Mesenchymal stem cell (in vitro differentiated cells and primary cell): ENCODE data around the gene CATSPER3.
A peak's percentile ranks its signal among the peaks of the same experiment; 100 is the strongest.

ENCODE experiments used
- DNase-seq: peaks from one replicate; pipeline ENCODE4 v3.0.0-alpha.2; 2013
- H2AFZ ChIP-seq: one replicate; pipeline ENCODE4 v1.6.1; 2013; ENCODE audit warnings: low read depth, mild to moderate bottlenecking, control low read depth, inconsistent platforms, low read length, moderate library complexity
- H2AK5ac ChIP-seq: 2 replicates; pipeline ENCODE4 v1.6.1; 2013; ENCODE audit warnings: low read length, moderate library complexity, mild to moderate bottlenecking, inconsistent platforms; ENCODE audit not compliant: severe bottlenecking
- H2BK120ac ChIP-seq: one replicate; pipeline ENCODE4 v1.6.1; 2013; ENCODE audit warnings: low read depth, mild to moderate bottlenecking, inconsistent platforms, low read length, moderate library complexity
- H2BK12ac ChIP-seq, 2 experiments: one replicate each; pipeline ENCODE4 v1.6.1; 2013; ENCODE audit warnings: inconsistent platforms in 2 of 2, low read length in 2 of 2, mild to moderate bottlenecking in 2 of 2, moderate library complexity in 2 of 2, control low read depth in 1 of 2
- H2BK15ac ChIP-seq: one replicate; pipeline ENCODE4 v1.6.1; 2013; ENCODE audit warnings: mild to moderate bottlenecking, low read depth, inconsistent platforms; ENCODE audit not compliant: poor library complexity, severe bottlenecking
- H2BK5ac ChIP-seq: 2 replicates; pipeline ENCODE4 v1.6.1; 2013; ENCODE audit warnings: low read depth, mild to moderate bottlenecking, low read length, control low read depth, inconsistent platforms; ENCODE audit not compliant: poor library complexity, severe bottlenecking
- H3K14ac ChIP-seq, 2 experiments: one replicate each; pipeline ENCODE4 v1.6.1; 2013; ENCODE audit warnings: inconsistent platforms in 2 of 2, low read length in 2 of 2, control low read depth in 1 of 2, mild to moderate bottlenecking in 1 of 2, moderate library complexity in 1 of 2
- H3K18ac ChIP-seq, 2 experiments: one replicate each; pipeline ENCODE4 v1.6.1; 2013; ENCODE audit warnings: inconsistent platforms in 2 of 2, low read length in 2 of 2, control low read depth in 1 of 2, low read depth in 1 of 2, mild to moderate bottlenecking in 1 of 2
- H3K23ac ChIP-seq, 2 experiments: one replicate each; pipeline ENCODE4 v1.6.1; 2013; ENCODE audit warnings: inconsistent platforms in 2 of 2, low read length in 2 of 2, mild to moderate bottlenecking in 2 of 2, moderate library complexity in 2 of 2, control low read depth in 1 of 2
- H3K27ac ChIP-seq: 2 replicates; pipeline ENCODE4 v1.5.1; 2013; ENCODE audit warnings: mild to moderate bottlenecking, moderate library complexity, low read length, control low read depth, inconsistent platforms; ENCODE audit not compliant: poor library complexity, severe bottlenecking
- H3K27me3 ChIP-seq, 2 experiments: 2 replicates each; pipeline versions ENCODE4 v1.6.1 to v1.7.0; 2013; ENCODE audit warnings: low read length in 2 of 2, mild to moderate bottlenecking in 2 of 2, moderate library complexity in 2 of 2, control low read depth in 1 of 2, inconsistent platforms in 1 of 2; ENCODE audit not compliant: control insufficient read depth in 1 of 2, insufficient read depth in 1 of 2
- H3K36me3 ChIP-seq, 2 experiments: 2 replicates each; pipeline versions ENCODE4 v1.6.1 to v1.7.0; 2013; ENCODE audit warnings: low read length in 2 of 2, control low read depth in 1 of 2, inconsistent platforms in 1 of 2, low read depth in 1 of 2, mild to moderate bottlenecking in 1 of 2; ENCODE audit not compliant: insufficient read depth in 2 of 2, control insufficient read depth in 1 of 2
- H3K4ac ChIP-seq, 2 experiments: one replicate each; pipeline ENCODE4 v1.6.1; 2013; ENCODE audit warnings: inconsistent platforms in 2 of 2, low read length in 2 of 2, mild to moderate bottlenecking in 2 of 2, moderate library complexity in 2 of 2, control low read depth in 1 of 2, low read depth in 1 of 2
- H3K4me1 ChIP-seq: 2 replicates; pipeline ENCODE4 v1.6.1; 2013; ENCODE audit warnings: low read depth, low read length, control low read depth; ENCODE audit not compliant: control insufficient read depth, insufficient read depth
- H3K4me2 ChIP-seq: 2 replicates; pipeline ENCODE4 v1.6.1; 2013; ENCODE audit warnings: low read length, mild to moderate bottlenecking, inconsistent platforms; ENCODE audit not compliant: poor library complexity, severe bottlenecking
- H3K4me3 ChIP-seq, 2 experiments: 2 replicates each; pipeline versions ENCODE4 v1.5.1 to v1.7.0; 2013; ENCODE audit warnings: low read length in 2 of 2, mild to moderate bottlenecking in 2 of 2, control low read depth in 1 of 2, low read depth in 1 of 2; ENCODE audit not compliant: insufficient read depth in 1 of 2
- H3K79me1 ChIP-seq: replicated peaks from 2 replicates; pipeline ENCODE4 v1.6.1; 2013; ENCODE audit warnings: mild to moderate bottlenecking, control low read depth, low read length, inconsistent platforms; ENCODE audit not compliant: poor library complexity, severe bottlenecking
- H3K9ac ChIP-seq: 2 replicates; pipeline ENCODE4 v1.7.0; 2013; ENCODE audit warnings: mild to moderate bottlenecking, low read length, moderate library complexity
- H3K9me3 ChIP-seq: 2 replicates; pipeline ENCODE4 v1.7.0; 2013; ENCODE audit warnings: mild to moderate bottlenecking, low read length; ENCODE audit not compliant: control insufficient read depth
- H4K8ac ChIP-seq: one replicate; pipeline ENCODE4 v1.6.1; 2013; ENCODE audit warnings: inconsistent platforms, mild to moderate bottlenecking, low read length, moderate library complexity
- H4K91ac ChIP-seq: one replicate; pipeline ENCODE4 v1.6.1; 2013; ENCODE audit warnings: mild to moderate bottlenecking, low read length, inconsistent platforms
- WGBS: methylation state at CpG from one replicate; pipeline ENCODE4 v1.1.7; 2013; ENCODE audit warnings: mixed read lengths; 5-methylcytosine and 5-hydroxymethylcytosine counted together

The CATSPER3 gene

GRCh38 chr5:134969166-134969565 is 1.5 kb downstream of the CATSPER3 start:
- Histone ChIP-seq H2BK5ac (no peak overlapping the region), H2BK12ac (no peak overlapping the region)

GRCh38 chr5:134975078-134975715 is 7.5 kb downstream of the CATSPER3 start:
- Histone ChIP-seq H3K4ac (no peak overlapping the region), H3K9me3 (peaks cover 17% of the 10 kb centered on the region), H4K8ac (no peak overlapping the region), H3K23ac (no peak overlapping the region), H3K4me3 (no peak overlapping the region), H2AFZ (no peak overlapping the region), H2AK5ac (no peak overlapping the region), H3K18ac (no peak overlapping the region), H3K36me3 (no peaks in the 10 kb centered on the region), H3K27ac (no peak overlapping the region), H2BK12ac (no peak overlapping the region), H3K79me1 (no peaks in the 10 kb centered on the region), H3K9ac (no peak overlapping the region), H3K27me3 (no peaks in the 10 kb centered on the region), H4K91ac (no peak overlapping the region), H3K14ac (no peak overlapping the region), H2BK15ac (no peak overlapping the region), H2BK120ac (no peak overlapping the region), H2BK5ac (no peak overlapping the region), H3K4me1 (no peaks in the 10 kb centered on the region), H3K4me2 (no peak overlapping the region)
- DNase-seq, result peak; percentile 62
- 69% methylated on average over 1 of the region's 2 CpGs for WGBS

More at GRCh38 chr5:134969166-134969565, 1.5 kb downstream of the CATSPER3 start:
- Histone ChIP-seq H3K4ac (no peak overlapping the region), H3K27ac (no peak overlapping the region), H2BK15ac (no peak overlapping the region), H3K4me2 (no peak overlapping the region), H3K9ac (no peak overlapping the region), H3K4me1 (no peaks in the 10 kb centered on the region), H3K27me3 (no peaks in the 10 kb centered on the region), H2AFZ (no peak overlapping the region), H4K8ac (no peak overlapping the region), H3K23ac (no peak overlapping the region), H3K4me3 (no peak overlapping the region), H3K36me3 (peaks cover 0 to 16% of the 10 kb centered on the region in 2 experiments), H3K18ac (no peak overlapping the region), H3K14ac (no peak overlapping the region), H4K91ac (no peak overlapping the region), H2AK5ac (no peak overlapping the region), H3K9me3 (no peaks in the 10 kb centered on the region), H2BK120ac (no peak overlapping the region), H3K79me1 (no peaks in the 10 kb centered on the region)
- no peak for DNase-seq

GRCh38 chr5:134975843-134976242 is 8.1 kb downstream of the CATSPER3 start:
- no peak overlapping the region for H3K4me3 ChIP-seq
- no peaks in the 10 kb centered on the region for H3K27me3 ChIP-seq
- no peaks in the 10 kb centered on the region for H3K79me1 ChIP-seq
- H2AK5ac ChIP-seq, result no peak overlapping the region
- H3K4me1 ChIP-seq, result no peaks in the 10 kb centered on the region
- no peak overlapping the region for H4K91ac ChIP-seq
- no peak overlapping the region for H3K4me2 ChIP-seq
- no peak overlapping the region for H2BK5ac ChIP-seq
- no peak overlapping the region for H2AFZ ChIP-seq
- H2BK15ac ChIP-seq, result no peak overlapping the region
- H3K36me3 ChIP-seq, result no peaks in the 10 kb centered on the region
- no peak for DNase-seq
- H3K4ac ChIP-seq, result no peak overlapping the region
- H3K18ac ChIP-seq, result no peak overlapping the region
- no peak overlapping the region for H3K9ac ChIP-seq
- H3K14ac ChIP-seq, result no peak overlapping the region
- H3K27ac ChIP-seq, result no peak overlapping the region
- H3K23ac ChIP-seq, result no peak overlapping the region
- H4K8ac ChIP-seq, result no peak overlapping the region
- no peak overlapping the region for H2BK120ac ChIP-seq
- H3K9me3 ChIP-seq, result peaks cover 20% of the 10 kb centered on the region
- no peak overlapping the region for H2BK12ac ChIP-seq

GRCh38 chr5:134976841-134977240 is 9.1 kb downstream of the CATSPER3 start:
- Histone ChIP-seq H3K9me3 (peaks cover 27% of the 10 kb centered on the region), H2BK15ac (no peak overlapping the region), H3K79me1 (no peaks in the 10 kb centered on the region), H3K9ac (no peak overlapping the region), H3K14ac (no peak overlapping the region), H3K27ac (no peak overlapping the region), H3K4ac (no peak overlapping the region), H3K4me3 (no peak overlapping the region), H2BK120ac (no peak overlapping the region), H3K4me2 (no peak overlapping the region), H3K4me1 (no peaks in the 10 kb centered on the region), H2BK12ac (no peak overlapping the region), H3K27me3 (no peaks in the 10 kb centered on the region), H4K91ac (no peak overlapping the region), H2AK5ac (no peak overlapping the region), H3K23ac (no peak overlapping the region), H4K8ac (no peak overlapping the region), H3K36me3 (no peaks in the 10 kb centered on the region), H2BK5ac (no peak overlapping the region), H3K18ac (no peak overlapping the region), H2AFZ (no peak overlapping the region)
- no peak for DNase-seq
- 91% methylated on average over 1 of the region's 1 CpG for WGBS
